ENCODE data around the gene ABHD14A. TPM values are rescaled to one million over a fixed set of nuclear protein-coding genes. Genes with fewer than 3 reads are reported as not detected.
A peak's percentile ranks its signal among the peaks of the same experiment; 100 is the strongest.

ABHD14A gene
- total and polyA plus RNA-seq, 2 of the 13 experiments (the other 11 are each of a cell fraction or from before 2014, with no cell fraction given), result 29.5 to 46.9 TPM

DNA sequence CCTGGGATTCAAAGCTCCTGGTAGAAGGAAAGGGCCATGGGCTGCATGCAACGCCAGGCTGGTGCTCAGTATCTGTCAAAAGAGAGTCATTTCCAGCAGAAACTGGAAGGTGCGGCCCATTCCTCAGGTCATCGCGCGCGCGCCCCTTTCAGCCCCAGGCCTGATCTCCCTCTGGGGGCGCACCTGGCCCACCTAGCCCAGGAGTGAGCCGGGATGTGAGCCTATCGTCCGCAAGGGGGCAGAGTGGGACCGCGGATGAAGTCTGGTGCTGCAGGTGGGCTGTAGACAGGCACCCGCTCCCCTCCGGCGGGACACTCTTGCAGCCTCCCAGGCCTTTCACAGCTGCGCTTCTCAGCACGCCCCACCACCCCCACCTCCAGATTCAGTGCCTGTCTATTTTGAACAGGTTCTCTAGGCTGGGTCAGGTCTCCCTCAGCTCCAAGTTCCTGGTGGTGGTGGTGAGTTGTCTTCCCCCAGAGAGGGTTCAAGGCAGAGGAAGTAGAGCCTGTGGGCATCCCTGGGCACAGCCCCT lies 26.6 kb downstream of the ABHD14A start (continued):
- TF ChIP-seq, protein P1, sequence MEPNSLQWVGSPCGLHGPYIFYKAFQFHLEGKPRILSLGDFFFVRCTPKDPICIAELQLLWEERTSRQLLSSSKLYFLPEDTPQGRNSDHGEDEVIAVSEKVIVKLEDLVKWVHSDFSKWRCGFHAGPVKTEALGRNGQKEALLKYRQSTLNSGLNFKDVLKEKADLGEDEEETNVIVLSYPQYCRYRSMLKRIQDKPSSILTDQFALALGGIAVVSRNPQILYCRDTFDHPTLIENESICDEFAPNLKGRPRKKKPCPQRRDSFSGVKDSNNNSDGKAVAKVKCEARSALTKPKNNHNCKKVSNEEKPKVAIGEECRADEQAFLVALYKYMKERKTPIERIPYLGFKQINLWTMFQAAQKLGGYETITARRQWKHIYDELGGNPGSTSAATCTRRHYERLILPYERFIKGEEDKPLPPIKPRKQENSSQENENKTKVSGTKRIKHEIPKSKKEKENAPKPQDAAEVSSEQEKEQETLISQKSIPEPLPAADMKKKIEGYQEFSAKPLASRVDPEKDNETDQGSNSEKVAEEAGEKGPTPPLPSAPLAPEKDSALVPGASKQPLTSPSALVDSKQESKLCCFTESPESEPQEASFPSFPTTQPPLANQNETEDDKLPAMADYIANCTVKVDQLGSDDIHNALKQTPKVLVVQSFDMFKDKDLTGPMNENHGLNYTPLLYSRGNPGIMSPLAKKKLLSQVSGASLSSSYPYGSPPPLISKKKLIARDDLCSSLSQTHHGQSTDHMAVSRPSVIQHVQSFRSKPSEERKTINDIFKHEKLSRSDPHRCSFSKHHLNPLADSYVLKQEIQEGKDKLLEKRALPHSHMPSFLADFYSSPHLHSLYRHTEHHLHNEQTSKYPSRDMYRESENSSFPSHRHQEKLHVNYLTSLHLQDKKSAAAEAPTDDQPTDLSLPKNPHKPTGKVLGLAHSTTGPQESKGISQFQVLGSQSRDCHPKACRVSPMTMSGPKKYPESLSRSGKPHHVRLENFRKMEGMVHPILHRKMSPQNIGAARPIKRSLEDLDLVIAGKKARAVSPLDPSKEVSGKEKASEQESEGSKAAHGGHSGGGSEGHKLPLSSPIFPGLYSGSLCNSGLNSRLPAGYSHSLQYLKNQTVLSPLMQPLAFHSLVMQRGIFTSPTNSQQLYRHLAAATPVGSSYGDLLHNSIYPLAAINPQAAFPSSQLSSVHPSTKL (CRISPR knock-in tag; IDR thresholded peaks at IDR 0.05), result 0 out of 2 replicates have a peak, but pooled peaks have one; percentile 42
- TF ChIP-seq ZC3H4 (CRISPR knock-in tag; IDR thresholded peaks at IDR 0.05; ENCODE audit: borderline replicate concordance), result no peak; the same call in 1 of the 2 replicates
- TF ChIP-seq, protein P2, sequence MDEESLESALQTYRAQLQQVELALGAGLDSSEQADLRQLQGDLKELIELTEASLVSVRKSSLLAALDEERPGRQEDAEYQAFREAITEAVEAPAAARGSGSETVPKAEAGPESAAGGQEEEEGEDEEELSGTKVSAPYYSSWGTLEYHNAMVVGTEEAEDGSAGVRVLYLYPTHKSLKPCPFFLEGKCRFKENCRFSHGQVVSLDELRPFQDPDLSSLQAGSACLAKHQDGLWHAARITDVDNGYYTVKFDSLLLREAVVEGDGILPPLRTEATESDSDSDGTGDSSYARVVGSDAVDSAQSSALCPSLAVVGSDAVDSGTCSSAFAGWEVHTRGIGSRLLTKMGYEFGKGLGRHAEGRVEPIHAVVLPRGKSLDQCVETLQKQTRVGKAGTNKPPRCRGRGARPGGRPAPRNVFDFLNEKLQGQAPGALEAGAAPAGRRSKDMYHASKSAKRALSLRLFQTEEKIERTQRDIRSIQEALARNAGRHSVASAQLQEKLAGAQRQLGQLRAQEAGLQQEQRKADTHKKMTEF (CRISPR knock-in tag; IDR thresholded peaks at IDR 0.05), result peak; percentile 45; the same call in 1 of the 2 replicates
- TF ChIP-seq ZFY (CRISPR knock-in tag; IDR thresholded peaks at IDR 0.05), result peak; percentile 36; the same call in 1 of the 2 replicates
- no peak for TF ChIP-seq SMAD9 (CRISPR knock-in tag; IDR thresholded peaks at IDR 0.05)
- TF ChIP-seq ZNF629 (CRISPR knock-in tag; conservative IDR thresholded peaks at IDR 0.05), result peak; percentile 62; the same call in 1 of the 2 replicates
- TF ChIP-seq PHF21A (CRISPR knock-in tag; IDR thresholded peaks at IDR 0.05), result peak; percentile 37; the same call in 1 of the 2 replicates
- TF ChIP-seq, protein P3, sequence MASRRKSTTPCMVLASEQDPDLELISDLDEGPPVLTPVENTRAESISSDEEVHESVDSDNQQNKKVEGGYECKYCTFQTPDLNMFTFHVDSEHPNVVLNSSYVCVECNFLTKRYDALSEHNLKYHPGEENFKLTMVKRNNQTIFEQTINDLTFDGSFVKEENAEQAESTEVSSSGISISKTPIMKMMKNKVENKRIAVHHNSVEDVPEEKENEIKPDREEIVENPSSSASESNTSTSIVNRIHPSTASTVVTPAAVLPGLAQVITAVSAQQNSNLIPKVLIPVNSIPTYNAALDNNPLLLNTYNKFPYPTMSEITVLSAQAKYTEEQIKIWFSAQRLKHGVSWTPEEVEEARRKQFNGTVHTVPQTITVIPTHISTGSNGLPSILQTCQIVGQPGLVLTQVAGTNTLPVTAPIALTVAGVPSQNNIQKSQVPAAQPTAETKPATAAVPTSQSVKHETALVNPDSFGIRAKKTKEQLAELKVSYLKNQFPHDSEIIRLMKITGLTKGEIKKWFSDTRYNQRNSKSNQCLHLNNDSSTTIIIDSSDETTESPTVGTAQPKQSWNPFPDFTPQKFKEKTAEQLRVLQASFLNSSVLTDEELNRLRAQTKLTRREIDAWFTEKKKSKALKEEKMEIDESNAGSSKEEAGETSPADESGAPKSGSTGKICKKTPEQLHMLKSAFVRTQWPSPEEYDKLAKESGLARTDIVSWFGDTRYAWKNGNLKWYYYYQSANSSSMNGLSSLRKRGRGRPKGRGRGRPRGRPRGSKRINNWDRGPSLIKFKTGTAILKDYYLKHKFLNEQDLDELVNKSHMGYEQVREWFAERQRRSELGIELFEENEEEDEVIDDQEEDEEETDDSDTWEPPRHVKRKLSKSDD (CRISPR knock-in tag; IDR thresholded peaks at IDR 0.05; ENCODE audit: low read depth), result no peak
- peak; percentile 55 for TF ChIP-seq GABPB1 (CRISPR knock-in tag; IDR thresholded peaks at IDR 0.05)
- TF ChIP-seq ZNF205 (CRISPR knock-in tag; IDR thresholded peaks at IDR 0.05), result peak; percentile 60; the same call in 1 of the 2 replicates
- TF ChIP-seq MED8 (CRISPR knock-in tag; IDR thresholded peaks at IDR 0.05; ENCODE audit: insufficient replicate concordance), result no peak
- TF ChIP-seq, protein P4, sequence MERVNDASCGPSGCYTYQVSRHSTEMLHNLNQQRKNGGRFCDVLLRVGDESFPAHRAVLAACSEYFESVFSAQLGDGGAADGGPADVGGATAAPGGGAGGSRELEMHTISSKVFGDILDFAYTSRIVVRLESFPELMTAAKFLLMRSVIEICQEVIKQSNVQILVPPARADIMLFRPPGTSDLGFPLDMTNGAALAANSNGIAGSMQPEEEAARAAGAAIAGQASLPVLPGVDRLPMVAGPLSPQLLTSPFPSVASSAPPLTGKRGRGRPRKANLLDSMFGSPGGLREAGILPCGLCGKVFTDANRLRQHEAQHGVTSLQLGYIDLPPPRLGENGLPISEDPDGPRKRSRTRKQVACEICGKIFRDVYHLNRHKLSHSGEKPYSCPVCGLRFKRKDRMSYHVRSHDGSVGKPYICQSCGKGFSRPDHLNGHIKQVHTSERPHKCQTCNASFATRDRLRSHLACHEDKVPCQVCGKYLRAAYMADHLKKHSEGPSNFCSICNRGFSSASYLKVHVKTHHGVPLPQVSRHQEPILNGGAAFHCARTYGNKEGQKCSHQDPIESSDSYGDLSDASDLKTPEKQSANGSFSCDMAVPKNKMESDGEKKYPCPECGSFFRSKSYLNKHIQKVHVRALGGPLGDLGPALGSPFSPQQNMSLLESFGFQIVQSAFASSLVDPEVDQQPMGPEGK (CRISPR knock-in tag; IDR thresholded peaks at IDR 0.05), result peak; percentile 80
- peak; percentile 36; the same call in 1 of the 2 replicates for TF ChIP-seq MEIS1 (CRISPR knock-in tag; IDR thresholded peaks at IDR 0.05; ENCODE audit: borderline replicate concordance)
- TF ChIP-seq, protein P5, sequence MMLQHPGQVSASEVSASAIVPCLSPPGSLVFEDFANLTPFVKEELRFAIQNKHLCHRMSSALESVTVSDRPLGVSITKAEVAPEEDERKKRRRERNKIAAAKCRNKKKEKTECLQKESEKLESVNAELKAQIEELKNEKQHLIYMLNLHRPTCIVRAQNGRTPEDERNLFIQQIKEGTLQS (CRISPR knock-in tag; IDR thresholded peaks at IDR 0.05), result 0 out of 2 replicates have a peak, but pooled peaks have one; percentile 16
- TF ChIP-seq XRCC5 (optimal IDR thresholded peaks at IDR 0.05; ENCODE audit: low read length), result peak; percentile 86
- no peak for TF ChIP-seq PHF5A (CRISPR knock-in tag; IDR thresholded peaks at IDR 0.05; ENCODE audit: low read depth, unreplicated experiment)
- TF ChIP-seq REPIN1 (CRISPR knock-in tag; IDR thresholded peaks at IDR 0.05; ENCODE audit: borderline replicate concordance, low read depth), result peak; percentile 54; the same call in 1 of the 2 replicates
- TF ChIP-seq KLF11 (CRISPR knock-in tag; IDR thresholded peaks at IDR 0.05), result 0 out of 2 replicates have a peak, but pooled peaks have one; percentile 34
- no peak for TF ChIP-seq EZH2 (conservative IDR thresholded peaks at IDR 0.05; ENCODE audit: low read depth, low read length)

Measured in HepG2 (cell line).